Stimulated activated CD4-positive, alpha-beta T cell treated with anti-CD3 and anti-CD28 coated beads, Interleukin-15, amount 100 ng/mL, for 24 hours (primary cell): ENCODE data around the gene STXBP5.
A peak's percentile ranks its signal among the peaks of the same experiment; 100 is the strongest.

Experiments
- DNase-seq: peaks from one replicate; pipeline ENCODE4 v3.0.0-alpha.2; 2020

Gene STXBP5

GRCh38 chr6:147179809-147180208 is 24.4 kb upstream of the STXBP5 start:
- DNase-seq, result no peak

DNA sequence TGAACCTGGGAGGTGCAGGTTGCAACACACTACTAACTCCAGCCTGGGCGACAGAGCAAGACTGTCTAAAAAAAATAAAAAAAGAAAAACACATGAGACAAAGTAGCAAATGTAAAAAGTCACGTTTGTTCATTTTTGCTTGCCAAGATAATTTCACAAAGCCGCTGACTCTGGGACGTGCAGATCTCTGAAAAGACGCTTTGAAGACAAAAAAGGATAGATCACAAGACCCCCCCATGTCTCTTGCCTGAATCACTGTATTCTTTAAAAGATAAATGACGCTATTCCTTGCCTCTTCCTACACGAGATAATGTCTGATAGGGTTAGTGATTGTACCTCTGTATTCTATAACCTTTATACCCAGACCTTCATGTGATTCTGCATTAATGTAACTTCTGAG is 23.3 kb upstream of the STXBP5 start:
- no peak for DNase-seq

DNA sequence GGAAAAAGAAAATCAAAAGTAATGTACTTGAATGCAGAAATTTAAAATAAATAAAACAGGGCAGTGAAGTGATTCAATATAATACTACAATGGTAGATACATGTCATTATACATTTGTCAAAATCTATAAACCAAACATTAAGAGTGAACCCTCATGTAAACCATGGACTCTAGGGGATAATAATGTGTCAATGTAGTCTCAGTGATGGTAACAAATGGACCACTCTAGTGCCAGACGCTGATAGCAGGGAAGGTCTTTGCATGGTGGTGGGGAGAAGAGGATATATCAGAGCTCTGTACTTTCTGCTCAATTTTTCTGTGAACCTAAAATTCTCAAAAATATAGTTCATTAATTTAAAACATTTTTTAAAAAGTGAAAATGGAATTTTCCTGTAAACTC is 19.8 kb upstream of the STXBP5 start:
- DNase-seq, result no peak

- no peak for DNase-seq
These were observed 19.0 kb upstream of the STXBP5 start for GRCh38 chr6:147185216-147185615.

DNA sequence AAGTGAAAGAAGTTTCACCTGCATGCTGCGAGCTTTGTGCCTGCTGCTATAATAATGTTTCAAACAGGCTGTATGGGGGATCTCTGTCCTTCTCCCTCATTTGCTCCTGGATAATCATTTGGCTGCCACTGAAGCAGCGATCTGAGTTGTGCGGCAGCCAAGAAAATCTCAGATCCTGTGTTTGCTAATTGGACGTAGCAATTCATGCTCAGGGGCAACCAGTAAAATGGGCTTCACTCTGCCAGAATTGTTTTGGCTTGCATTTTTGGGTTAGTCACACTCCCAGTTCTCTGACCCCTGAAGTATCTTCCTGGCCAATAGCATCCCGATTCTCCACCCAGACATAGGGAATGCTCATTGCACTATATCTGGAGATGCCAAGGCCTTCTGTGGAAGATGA is 13.7 kb upstream of the STXBP5 start:
- no peak for DNase-seq

DNA sequence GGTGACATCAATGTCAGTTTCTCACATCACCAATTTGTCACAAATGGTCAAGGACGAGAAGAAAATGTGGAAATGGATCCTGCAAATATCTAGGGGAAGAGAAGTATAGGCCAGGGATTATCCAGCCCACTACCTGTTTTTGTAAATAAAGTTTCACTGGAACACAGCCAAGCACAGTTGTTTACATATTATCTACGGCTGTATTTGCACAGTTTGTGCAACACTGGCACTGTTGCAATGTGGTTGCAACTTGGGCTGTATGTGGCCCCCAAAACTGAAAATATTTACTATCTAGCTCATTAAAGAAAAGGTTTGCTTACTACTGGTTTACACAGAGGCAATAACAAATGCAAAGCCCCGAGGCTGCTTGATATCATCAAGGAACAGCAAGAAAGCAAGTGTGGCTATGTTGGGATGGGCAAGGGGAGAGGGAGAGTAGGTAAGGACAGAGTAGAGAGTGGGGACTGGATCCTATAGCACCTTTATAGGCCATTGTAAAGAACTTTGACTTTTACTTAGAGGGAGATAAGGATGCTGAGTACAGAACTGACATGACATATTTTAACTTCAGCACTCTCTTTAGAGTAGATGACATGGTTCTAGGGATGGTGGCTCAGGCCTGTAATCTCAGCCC is 11.8 kb upstream of the STXBP5 start:
- DNase-seq, result no peak

- DNase-seq, result no peak
These were observed 9.4 kb upstream of the STXBP5 start for GRCh38 chr6:147194652-147195411.

DNA sequence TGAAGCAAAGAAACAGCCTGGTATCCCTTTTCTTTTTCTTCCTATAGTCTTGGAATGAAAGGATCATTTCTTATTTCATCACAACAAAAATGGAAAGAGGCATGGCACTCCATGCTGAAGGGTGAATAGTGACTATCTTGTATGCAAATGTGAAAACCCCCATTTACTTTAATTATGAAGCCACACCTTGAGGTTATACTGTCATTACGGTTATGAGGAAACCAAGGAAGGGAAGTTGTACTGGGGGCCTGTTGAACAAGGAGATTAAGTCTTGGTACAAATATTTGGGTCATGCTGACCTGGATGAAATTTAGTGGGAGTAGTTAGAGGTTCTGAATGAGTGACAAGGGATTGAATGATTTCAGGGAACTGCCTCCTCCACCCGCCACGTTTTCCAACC is 8.7 kb upstream of the STXBP5 start:
- DNase-seq, result no peak

GRCh38 chr6:147195987-147196386 is 8.2 kb upstream of the STXBP5 start:
- no peak for DNase-seq

DNA sequence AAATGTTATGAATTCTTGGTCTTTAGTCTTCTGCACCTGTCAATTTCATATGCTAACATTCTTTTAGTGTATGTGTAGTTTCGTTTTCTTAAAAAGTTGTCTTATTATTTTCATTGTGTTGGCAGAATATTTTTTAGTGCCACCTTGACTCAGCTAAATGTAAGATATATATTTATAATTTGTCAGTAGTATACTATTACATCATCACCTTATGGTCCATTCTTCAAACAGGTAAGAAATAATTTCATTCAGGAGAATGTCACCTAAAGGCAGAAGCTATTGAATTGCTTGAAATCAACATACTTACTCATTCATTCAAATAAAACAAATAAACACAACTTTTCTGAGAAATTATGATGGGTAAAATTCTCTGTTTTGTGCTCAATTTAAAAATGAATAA is 3.5 kb upstream of the STXBP5 start:
- no peak for DNase-seq

DNA sequence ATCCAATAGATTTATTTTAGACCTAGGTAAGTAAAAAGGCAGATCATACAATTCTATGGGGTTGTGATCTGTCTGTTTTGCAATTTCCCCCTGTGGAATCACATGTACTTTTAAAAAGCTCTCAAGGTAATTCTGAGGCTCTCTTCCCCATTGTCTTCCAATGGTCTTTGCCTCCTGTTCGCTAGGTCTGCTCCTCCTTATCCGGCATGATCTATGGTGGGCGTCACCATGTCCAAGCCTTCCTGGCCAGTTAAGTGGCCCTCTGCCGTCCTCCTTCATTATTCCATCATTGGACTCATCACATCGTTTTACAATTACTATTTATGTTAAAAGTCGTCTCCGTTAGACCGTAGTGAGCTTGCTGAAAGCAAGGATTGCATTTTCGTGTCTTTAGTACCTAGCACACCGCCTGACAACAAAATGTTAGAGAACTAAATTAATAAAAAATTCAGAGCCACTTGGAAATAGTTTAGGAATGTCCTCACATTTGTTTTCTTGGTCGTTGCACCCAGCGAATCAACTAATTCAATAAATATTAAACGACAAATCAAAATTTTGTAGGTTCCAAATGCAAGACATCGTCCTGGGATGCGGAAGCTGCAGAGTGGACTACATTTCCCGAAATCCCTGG is 2.2 kb upstream of the STXBP5 start:
- DNase-seq, result peak; percentile 16

GRCh38 chr6:147202516-147203310 is 1.5 kb upstream of the STXBP5 start:
- peak; percentile 80 for DNase-seq

DNA sequence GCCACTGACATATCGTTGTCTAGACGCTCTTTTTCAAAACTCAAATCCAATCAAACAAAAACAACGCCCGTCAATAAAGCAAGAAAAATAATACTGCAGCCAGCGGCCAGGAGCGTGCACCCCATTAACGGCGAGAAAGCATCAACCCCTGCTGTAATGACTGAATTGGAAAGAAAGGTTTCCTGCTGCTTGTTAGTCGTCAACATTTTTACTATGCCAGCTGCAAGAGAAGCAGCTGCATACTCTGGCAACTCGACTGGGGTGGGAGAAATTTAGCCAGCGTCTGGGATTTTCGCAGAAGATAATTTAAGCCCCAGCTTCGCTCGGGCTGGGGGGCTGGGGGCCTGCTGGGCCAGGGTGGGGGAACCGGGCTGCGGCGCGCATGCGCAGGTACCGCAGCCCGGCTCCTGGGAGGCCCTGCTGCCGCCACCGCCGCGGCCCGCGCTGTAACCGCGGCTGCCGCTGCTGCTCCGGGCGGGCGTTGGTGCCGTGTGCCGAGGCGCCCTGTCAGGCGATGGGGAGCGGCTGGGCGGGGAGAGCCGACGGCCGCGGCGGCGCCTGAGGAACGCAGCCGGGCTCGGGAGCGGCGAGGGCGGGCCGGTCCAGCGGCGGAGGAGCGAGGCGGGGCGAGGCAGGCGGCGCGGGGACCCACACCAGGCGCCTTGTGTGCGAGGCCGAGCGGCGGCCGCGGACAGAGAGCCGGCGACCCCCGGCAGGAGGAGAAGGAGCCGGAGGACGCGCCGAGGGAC is 732 bp upstream of the STXBP5 start:
- DNase-seq, result peak; percentile 71

DNA sequence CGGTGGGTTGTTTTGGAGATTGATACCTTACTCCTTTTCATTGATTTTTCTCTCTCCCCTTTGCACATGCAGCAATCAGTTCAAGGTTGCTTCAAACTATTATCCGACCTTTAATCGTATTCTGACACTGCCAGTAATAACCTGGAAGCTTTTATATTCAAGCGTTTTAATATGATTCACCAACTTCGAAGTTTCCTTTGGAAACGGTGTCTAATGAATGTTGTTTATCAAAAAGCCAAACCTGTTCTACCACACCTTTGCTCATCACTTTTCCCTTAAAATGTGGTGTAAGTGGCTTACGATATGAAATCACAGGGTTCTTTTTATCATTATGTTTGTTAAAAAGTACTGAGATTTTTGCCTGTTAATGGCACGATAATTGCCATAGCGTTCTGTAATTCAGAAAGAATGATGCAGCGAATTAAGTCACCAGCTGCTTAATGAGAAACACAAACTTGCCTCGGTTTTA is 660 bp downstream of the STXBP5 start:
- no peak for DNase-seq

DNA sequence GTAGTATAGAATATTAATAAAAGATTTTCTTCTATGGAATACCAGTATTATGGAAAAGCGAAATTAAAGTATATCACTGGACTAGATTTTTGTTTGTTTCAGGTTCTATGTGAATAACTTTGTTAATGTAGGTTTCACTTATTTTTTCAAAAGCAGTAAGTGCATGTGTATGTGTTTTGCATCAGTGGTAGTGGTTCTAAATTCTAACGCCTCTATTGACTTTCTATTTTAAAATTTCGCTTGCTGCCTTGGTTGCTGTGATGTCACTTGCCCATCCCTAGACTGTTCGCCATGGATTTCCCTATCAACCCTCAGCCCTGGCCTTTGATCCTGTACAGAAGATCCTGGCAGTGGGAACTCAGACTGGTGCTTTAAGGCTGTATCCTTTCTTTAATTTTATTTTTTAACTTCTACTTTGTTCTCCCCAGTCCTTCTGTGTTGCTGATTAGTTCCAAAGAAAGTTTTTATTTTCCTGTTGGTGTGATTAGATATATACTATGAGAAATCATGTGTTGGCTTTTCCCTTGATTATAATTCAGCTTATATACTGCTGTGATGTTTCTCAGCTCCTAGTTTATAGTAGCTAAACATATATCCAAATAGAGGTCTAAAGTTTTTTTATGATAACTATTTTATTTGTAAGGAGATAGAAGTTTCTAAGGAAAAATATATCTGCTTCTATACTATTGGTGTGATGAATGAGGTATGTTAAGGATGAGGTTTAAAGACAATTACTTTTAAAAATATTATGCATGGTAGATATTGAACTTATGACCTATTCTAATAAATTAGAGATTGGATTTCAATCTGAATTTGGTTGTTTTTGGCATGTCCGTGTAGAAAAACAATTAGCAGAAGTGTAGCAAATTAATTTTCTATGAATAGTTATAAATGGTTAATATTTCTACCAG is 1.7 kb downstream of the STXBP5 start:
- DNase-seq, result no peak

DNA sequence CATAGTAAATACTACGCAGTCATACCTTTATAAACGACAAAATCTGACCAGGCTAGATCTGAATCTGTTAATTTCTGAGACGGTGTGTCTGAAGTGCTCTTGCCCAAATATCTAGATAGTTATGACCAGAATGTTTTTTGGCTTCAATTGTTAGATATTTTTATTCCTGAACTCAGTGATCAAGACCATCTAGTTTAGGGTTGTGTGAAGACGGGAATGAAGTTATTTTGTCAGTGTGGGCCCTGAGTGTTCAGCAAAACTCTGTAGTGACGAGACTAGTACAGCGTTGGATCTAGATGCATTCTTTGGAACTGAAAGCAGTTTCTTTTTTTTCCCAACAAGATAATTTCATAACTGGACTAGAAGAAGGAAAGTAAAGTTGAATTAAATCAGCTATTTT is 3.1 kb downstream of the STXBP5 start:
- DNase-seq, result no peak

- no peak for DNase-seq
These were observed 3.9 kb downstream of the STXBP5 start for GRCh38 chr6:147207837-147208754.

- DNase-seq, result no peak
These were observed 5.7 kb downstream of the STXBP5 start for GRCh38 chr6:147209762-147210449.

GRCh38 chr6:147211349-147211748 is 7.1 kb downstream of the STXBP5 start:
- DNase-seq, result no peak

- DNase-seq, result no peak
These were observed 7.6 kb downstream of the STXBP5 start for GRCh38 chr6:147211831-147212230.
